HCT116 (cell line): ENCODE results near the gene MRFAP1. TPM values are rescaled to one million over a fixed set of nuclear protein-coding genes. Genes with fewer than 3 reads are reported as not detected.

Experiments used
- ATAC-seq: fragments of 200-7000 bp; cut with Tn5 transposase; 2 replicates; pipeline ENCODE4 v1.9.1; 2020; ENCODE audit warnings: mild to moderate bottlenecking, moderate library complexity
- BruUV-seq: library from RNA; stranded (reverse); fragments of 400-500 nt; replicated peaks from 2 replicates; lab custom pipeline; 2021; lab: Mats Ljungman, UMichigan
- CTCF ChIA-PET: fragments of 300-600 bp; sonication (Branson Sonifier 250); formaldehyde crosslinking; loops from one replicate; lab custom pipeline; 2021; ENCODE audit warnings: antibody characterized with exemption; lab: Charles Lee
- POLR2A ChIA-PET: fragments of 300-600, 350-600 bp; sonication (Branson Sonifier 250); formaldehyde crosslinking; loops from one replicate; lab custom pipeline; 2021; ENCODE audit warnings: antibody characterized with exemption; lab: Charles Lee
- RAD21 ChIA-PET, 2 experiments: fragments of 300-600 bp; sonication (Branson Sonifier 250); formaldehyde crosslinking; loops; one replicate each; lab custom pipeline; 2023; ENCODE audit warnings: low total read pairs in 2 of 2; ENCODE audit not compliant: uncharacterized antibody in 2 of 2, unreplicated experiment in 2 of 2, low non-redundant PET in 1 of 2; lab: Charles Lee
- DNase-seq: peaks from one replicate; pipeline ENCODE4 v3.0.0-alpha.2; 2010; ENCODE audit warnings: low read depth, low spot score
- H2AFZ ChIP-seq: fragments of 200-600 bp; shearing (Covaris generic), sonication (generic); 2 replicates; pipeline ENCODE4 v1.6.1; 2017; ENCODE audit warnings: low read depth, mixed run types, mixed read lengths, antibody characterized with exemption, low read length; ENCODE audit not compliant: poor library complexity, severe bottlenecking
- H3K27ac ChIP-seq: 2 replicates; pipeline ENCODE4 v1.5.1; 2012; ENCODE audit warnings: low read depth, low read length
- H3K27me3 ChIP-seq: fragments of 200-600 bp; sonication (generic); 2 replicates; pipeline ENCODE4 v1.6.1; 2016; ENCODE audit warnings: mixed run types, low read length, mixed read lengths; ENCODE audit not compliant: insufficient read depth
- H3K36me3 ChIP-seq, 2 experiments: fragments of 200-500 bp in 1 of 2; fragments of 200-600 bp in 1 of 2; sonication (Bioruptor generic) in 1 of 2; sonication (generic) in 1 of 2; 2 replicates each; pipeline versions ENCODE4 v1.5.1 to v1.6.1; 2014 to 2016; ENCODE audit warnings: low read length in 2 of 2, inconsistent platforms in 1 of 2, mixed read lengths in 1 of 2, mixed run types in 1 of 2; ENCODE audit not compliant: insufficient read depth in 2 of 2, control insufficient read depth in 1 of 2
- H3K4me1 ChIP-seq, 2 experiments: fragments of 200-600 bp in 1 of 2; sonication (generic) in 1 of 2; 2 replicates each; pipeline versions ENCODE4 v1.5.1 to v1.6.1; 2012 to 2017; ENCODE audit warnings: low read length in 2 of 2, inconsistent platforms in 1 of 2, mild to moderate bottlenecking in 1 of 2, mixed read lengths in 1 of 2, mixed run types in 1 of 2, moderate library complexity in 1 of 2; ENCODE audit not compliant: insufficient read depth in 2 of 2, control insufficient read depth in 1 of 2
- H3K4me2 ChIP-seq: fragments of 200-600 bp; sonication (generic); 2 replicates; pipeline ENCODE4 v1.6.1; 2017; ENCODE audit warnings: mixed run types, low read length, mixed read lengths
- H3K4me3 ChIP-seq, 2 experiments: fragments of 200-600 bp in 1 of 2; sonication (generic) in 1 of 2; replicated peaks in 1 of 2; 2 replicates each; pipeline ENCODE4 v1.5.1; 2011 to 2016; ENCODE audit warnings: low read length in 2 of 2, control low read depth in 1 of 2, low read depth in 1 of 2, mild to moderate bottlenecking in 1 of 2, mixed read lengths in 1 of 2, mixed run types in 1 of 2
- H3K79me2 ChIP-seq: fragments of 200-600 bp; sonication (generic); 2 replicates; pipeline ENCODE4 v1.6.1; 2017; ENCODE audit warnings: mild to moderate bottlenecking, mixed run types, low read length, moderate library complexity, mixed read lengths; ENCODE audit not compliant: insufficient read depth
- H3K9ac ChIP-seq: fragments of 200-600 bp; sonication (generic); 2 replicates; pipeline ENCODE4 v1.6.1; 2016; ENCODE audit warnings: low read length, mixed read lengths
- H3K9me2 ChIP-seq: fragments of 200-600 bp; sonication (generic), shearing (Covaris generic); 2 replicates; pipeline ENCODE4 v1.6.1; 2017; ENCODE audit warnings: mixed run types, mild to moderate bottlenecking, moderate library complexity; ENCODE audit not compliant: insufficient read depth
- H3K9me3 ChIP-seq, 2 experiments: fragments of 200-500 bp in 1 of 2; fragments of 200-600 bp in 1 of 2; sonication (Bioruptor generic) in 1 of 2; sonication (generic) in 1 of 2; 2 replicates each; pipeline ENCODE4 v1.6.1; 2014 to 2017; ENCODE audit warnings: low read length in 2 of 2, mixed read lengths in 2 of 2, inconsistent platforms in 1 of 2, low read depth in 1 of 2, mild to moderate bottlenecking in 1 of 2, mixed run types in 1 of 2, moderate library complexity in 1 of 2; ENCODE audit not compliant: control insufficient read depth in 1 of 2, insufficient read depth in 1 of 2
- H4K20me1 ChIP-seq: fragments of 200-600 bp; sonication (generic), shearing (Covaris generic); 2 replicates; pipeline ENCODE4 v1.6.1; 2017; ENCODE audit warnings: mixed run types, mild to moderate bottlenecking, moderate library complexity; ENCODE audit not compliant: insufficient read depth
- CBX3 ChIP-seq: IDR thresholded peaks from 2 replicates; pipeline ENCODE4 v1.6.1; 2012; ENCODE audit warnings: low read depth
- EGR1 ChIP-seq: IDR thresholded peaks from 2 replicates; pipeline ENCODE4 v1.6.1; 2012; ENCODE audit warnings: low read depth
- ELF1 ChIP-seq: IDR thresholded peaks from 2 replicates; pipeline ENCODE4 v1.6.1; 2012; ENCODE audit warnings: low read depth, borderline replicate concordance
- EZH2 ChIP-seq: fragments of 200-600 bp; sonication (generic); IDR thresholded peaks from 2 replicates; pipeline ENCODE4 v1.6.1; 2017; ENCODE audit warnings: antibody characterized with exemption, mixed run types
- EZH2phosphoT487 ChIP-seq: fragments of 200-600 bp; IDR thresholded peaks from 2 replicates; pipeline ENCODE4 v1.6.1; 2018; ENCODE audit warnings: antibody characterized with exemption, borderline replicate concordance
- FOSL1 ChIP-seq: IDR thresholded peaks from 2 replicates; pipeline ENCODE4 v1.6.1; 2012; ENCODE audit warnings: low read depth
- POLR2A ChIP-seq: IDR thresholded peaks from 2 replicates; pipeline ENCODE4 v1.7.0; 2011; ENCODE audit warnings: borderline replicate concordance; ENCODE audit not compliant: insufficient read depth, insufficient read length; ENCODE audit errors: extremely low read depth
- POLR2AphosphoS5 ChIP-seq: IDR thresholded peaks from 2 replicates; pipeline ENCODE4 v1.6.1; 2011; ENCODE audit warnings: mild to moderate bottlenecking, low read depth, low read length, moderate library complexity
- RAD21 ChIP-seq: IDR thresholded peaks from 2 replicates; pipeline ENCODE4 v1.6.1; 2012; ENCODE audit warnings: low read depth, mild to moderate bottlenecking
- SIN3A ChIP-seq: IDR thresholded peaks from 2 replicates; pipeline ENCODE4 v1.6.1; 2012; ENCODE audit warnings: low read depth
- SP1 ChIP-seq: IDR thresholded peaks from 2 replicates; pipeline ENCODE4 v1.6.1; 2012; ENCODE audit warnings: low read depth
- SRF ChIP-seq: IDR thresholded peaks from 2 replicates; pipeline ENCODE4 v1.6.1; 2012; ENCODE audit warnings: low read depth
- TCF7L2 ChIP-seq: IDR thresholded peaks from 2 replicates; pipeline ENCODE4 v1.7.0; 2011; ENCODE audit warnings: borderline replicate concordance, inconsistent platforms; ENCODE audit not compliant: insufficient read depth, insufficient read length; ENCODE audit errors: extremely low read depth
- YY1 ChIP-seq: IDR thresholded peaks from 2 replicates; pipeline ENCODE4 v1.6.1; 2011; ENCODE audit warnings: low read length, low read depth, moderate library complexity, mild to moderate bottlenecking; ENCODE audit not compliant: insufficient replicate concordance; ENCODE audit errors: extremely low read depth
- ZFX ChIP-seq: fragments of 450-650 bp; IDR thresholded peaks from 2 replicates; pipeline ENCODE4 v1.6.1; 2017
- ZNF274 ChIP-seq: fragments of 200-500 bp; sonication (Bioruptor generic); IDR thresholded peaks from 2 replicates; pipeline ENCODE4 v1.6.1; 2014; ENCODE audit warnings: mild to moderate bottlenecking, low read depth, low read length, inconsistent platforms
- intact Hi-C: fragments of 100-400 bp; cut with micrococcal nuclease; formaldehyde crosslinking; loops from 2 replicates; pipeline ENCODE4 v1.10.0; 2022
- total RNA-seq: library from RNA; stranded (reverse); gene quantifications from one replicate; pipeline ENCODE4 v1.2.1, GENCODE V29; 2021; ENCODE audit not compliant: unreplicated experiment
- TF ChIP-seq, protein P1 (sequence below): IDR thresholded peaks from 2 replicates; pipeline ENCODE4 v1.6.1; 2012
- TF ChIP-seq, protein P2 (sequence below): IDR thresholded peaks from 2 replicates; pipeline ENCODE4 v1.6.1; 2012; ENCODE audit warnings: low read depth
- TF ChIP-seq, protein P3 (sequence below): IDR thresholded peaks from 2 replicates; pipeline ENCODE4 v1.6.1; 2011; ENCODE audit warnings: mild to moderate bottlenecking, low read length, moderate library complexity; ENCODE audit not compliant: insufficient replicate concordance; ENCODE audit errors: extremely low read depth
- TF ChIP-seq, protein P4 (sequence below), 3 experiments: fragments of 200-600 bp in 1 of 3; sonication (generic) in 1 of 3; IDR thresholded peaks in 2 of 3; conservative IDR thresholded peaks in 1 of 3; 2 replicates each; pipeline ENCODE4 v1.5.1; 2012 to 2017; ENCODE audit warnings: low read depth in 2 of 3, low read length in 2 of 3, antibody characterized with exemption in 1 of 3, borderline replicate concordance in 1 of 3, control low read depth in 1 of 3, mild to moderate bottlenecking in 1 of 3, mixed read lengths in 1 of 3, mixed run types in 1 of 3, moderate library complexity in 1 of 3; ENCODE audit not compliant: insufficient read depth in 1 of 3

The MRFAP1 gene
- total RNA-seq, 1 experiment from 2014 or later = 313 TPM

DNA sequence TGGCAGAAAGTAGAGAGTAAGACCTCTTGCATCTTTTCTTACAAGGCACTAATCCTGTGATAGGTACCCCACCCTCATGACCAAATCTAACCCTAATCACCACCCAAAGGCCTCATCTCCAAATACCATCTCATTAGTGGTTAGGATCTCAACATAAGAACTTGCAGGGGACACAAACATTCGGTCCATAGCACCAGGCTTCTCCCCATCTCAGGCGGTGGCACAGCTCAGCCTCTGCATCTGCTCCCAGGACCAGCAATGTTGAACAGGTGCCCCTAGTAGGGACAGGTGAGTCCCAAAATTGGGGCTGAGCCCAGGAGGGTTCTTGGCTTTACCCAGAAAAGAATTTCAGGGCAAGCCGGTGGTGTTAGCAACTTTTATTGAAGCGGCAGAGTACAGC, 8.4 kb upstream of the MRFAP1 start:
- no TSS peak for BruUV-seq
- H3K9me2 ChIP-seq = no peaks in the 10 kb centered on the region
- no peak overlapping the region for H3K4me2 ChIP-seq
- ChIA-PET POLR2A (no interaction called here), RAD21 (no interaction called here), CTCF (no interaction called here)
- H3K36me3 ChIP-seq = no peaks in the 10 kb centered on the region
- DNase-seq (no peak), ATAC-seq (no peak)
- no peaks in the 10 kb centered on the region for H3K27me3 ChIP-seq
- no peak for TF ChIP-seq POLR2AphosphoS5
- no peak for TF ChIP-seq ELF1
- TF ChIP-seq SP1 = no peak
- TF ChIP-seq POLR2A = no peak
- TF ChIP-seq SIN3A = no peak
- TF ChIP-seq ZNF274 = no peak
- TF ChIP-seq, protein P1, sequence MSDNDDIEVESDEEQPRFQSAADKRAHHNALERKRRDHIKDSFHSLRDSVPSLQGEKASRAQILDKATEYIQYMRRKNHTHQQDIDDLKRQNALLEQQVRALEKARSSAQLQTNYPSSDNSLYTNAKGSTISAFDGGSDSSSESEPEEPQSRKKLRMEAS = no peak
- TF ChIP-seq, protein P2, sequence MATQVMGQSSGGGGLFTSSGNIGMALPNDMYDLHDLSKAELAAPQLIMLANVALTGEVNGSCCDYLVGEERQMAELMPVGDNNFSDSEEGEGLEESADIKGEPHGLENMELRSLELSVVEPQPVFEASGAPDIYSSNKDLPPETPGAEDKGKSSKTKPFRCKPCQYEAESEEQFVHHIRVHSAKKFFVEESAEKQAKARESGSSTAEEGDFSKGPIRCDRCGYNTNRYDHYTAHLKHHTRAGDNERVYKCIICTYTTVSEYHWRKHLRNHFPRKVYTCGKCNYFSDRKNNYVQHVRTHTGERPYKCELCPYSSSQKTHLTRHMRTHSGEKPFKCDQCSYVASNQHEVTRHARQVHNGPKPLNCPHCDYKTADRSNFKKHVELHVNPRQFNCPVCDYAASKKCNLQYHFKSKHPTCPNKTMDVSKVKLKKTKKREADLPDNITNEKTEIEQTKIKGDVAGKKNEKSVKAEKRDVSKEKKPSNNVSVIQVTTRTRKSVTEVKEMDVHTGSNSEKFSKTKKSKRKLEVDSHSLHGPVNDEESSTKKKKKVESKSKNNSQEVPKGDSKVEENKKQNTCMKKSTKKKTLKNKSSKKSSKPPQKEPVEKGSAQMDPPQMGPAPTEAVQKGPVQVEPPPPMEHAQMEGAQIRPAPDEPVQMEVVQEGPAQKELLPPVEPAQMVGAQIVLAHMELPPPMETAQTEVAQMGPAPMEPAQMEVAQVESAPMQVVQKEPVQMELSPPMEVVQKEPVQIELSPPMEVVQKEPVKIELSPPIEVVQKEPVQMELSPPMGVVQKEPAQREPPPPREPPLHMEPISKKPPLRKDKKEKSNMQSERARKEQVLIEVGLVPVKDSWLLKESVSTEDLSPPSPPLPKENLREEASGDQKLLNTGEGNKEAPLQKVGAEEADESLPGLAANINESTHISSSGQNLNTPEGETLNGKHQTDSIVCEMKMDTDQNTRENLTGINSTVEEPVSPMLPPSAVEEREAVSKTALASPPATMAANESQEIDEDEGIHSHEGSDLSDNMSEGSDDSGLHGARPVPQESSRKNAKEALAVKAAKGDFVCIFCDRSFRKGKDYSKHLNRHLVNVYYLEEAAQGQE = no peak
- TF ChIP-seq FOSL1 = no peak
- no peak for TF ChIP-seq EGR1
- TF ChIP-seq YY1 = no peak
- no peak for TF ChIP-seq RAD21
- no peak for TF ChIP-seq TCF7L2
- no peak for TF ChIP-seq SRF
- TF ChIP-seq EZH2phosphoT487 = no peak
- TF ChIP-seq, protein P3, sequence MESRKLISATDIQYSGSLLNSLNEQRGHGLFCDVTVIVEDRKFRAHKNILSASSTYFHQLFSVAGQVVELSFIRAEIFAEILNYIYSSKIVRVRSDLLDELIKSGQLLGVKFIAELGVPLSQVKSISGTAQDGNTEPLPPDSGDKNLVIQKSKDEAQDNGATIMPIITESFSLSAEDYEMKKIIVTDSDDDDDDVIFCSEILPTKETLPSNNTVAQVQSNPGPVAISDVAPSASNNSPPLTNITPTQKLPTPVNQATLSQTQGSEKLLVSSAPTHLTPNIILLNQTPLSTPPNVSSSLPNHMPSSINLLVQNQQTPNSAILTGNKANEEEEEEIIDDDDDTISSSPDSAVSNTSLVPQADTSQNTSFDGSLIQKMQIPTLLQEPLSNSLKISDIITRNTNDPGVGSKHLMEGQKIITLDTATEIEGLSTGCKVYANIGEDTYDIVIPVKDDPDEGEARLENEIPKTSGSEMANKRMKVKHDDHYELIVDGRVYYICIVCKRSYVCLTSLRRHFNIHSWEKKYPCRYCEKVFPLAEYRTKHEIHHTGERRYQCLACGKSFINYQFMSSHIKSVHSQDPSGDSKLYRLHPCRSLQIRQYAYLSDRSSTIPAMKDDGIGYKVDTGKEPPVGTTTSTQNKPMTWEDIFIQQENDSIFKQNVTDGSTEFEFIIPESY = no peak
- no peak for TF ChIP-seq ZFX
- TF ChIP-seq CBX3 = no peak
- TF ChIP-seq EZH2 = no peak
- TF ChIP-seq, protein P4, sequence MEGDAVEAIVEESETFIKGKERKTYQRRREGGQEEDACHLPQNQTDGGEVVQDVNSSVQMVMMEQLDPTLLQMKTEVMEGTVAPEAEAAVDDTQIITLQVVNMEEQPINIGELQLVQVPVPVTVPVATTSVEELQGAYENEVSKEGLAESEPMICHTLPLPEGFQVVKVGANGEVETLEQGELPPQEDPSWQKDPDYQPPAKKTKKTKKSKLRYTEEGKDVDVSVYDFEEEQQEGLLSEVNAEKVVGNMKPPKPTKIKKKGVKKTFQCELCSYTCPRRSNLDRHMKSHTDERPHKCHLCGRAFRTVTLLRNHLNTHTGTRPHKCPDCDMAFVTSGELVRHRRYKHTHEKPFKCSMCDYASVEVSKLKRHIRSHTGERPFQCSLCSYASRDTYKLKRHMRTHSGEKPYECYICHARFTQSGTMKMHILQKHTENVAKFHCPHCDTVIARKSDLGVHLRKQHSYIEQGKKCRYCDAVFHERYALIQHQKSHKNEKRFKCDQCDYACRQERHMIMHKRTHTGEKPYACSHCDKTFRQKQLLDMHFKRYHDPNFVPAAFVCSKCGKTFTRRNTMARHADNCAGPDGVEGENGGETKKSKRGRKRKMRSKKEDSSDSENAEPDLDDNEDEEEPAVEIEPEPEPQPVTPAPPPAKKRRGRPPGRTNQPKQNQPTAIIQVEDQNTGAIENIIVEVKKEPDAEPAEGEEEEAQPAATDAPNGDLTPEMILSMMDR (IDR thresholded peaks at IDR 0.05 in 2 of 3, conservative IDR thresholded peaks at IDR 0.05 in 1 of 3; ENCODE audit: borderline replicate concordance in 1 of 3, insufficient read depth in 1 of 3, low read depth in 2 of 3, low read length in 2 of 3) = no peak
- no peak overlapping the region for H3K9ac ChIP-seq
- H3K27ac ChIP-seq = no peak overlapping the region
- intact Hi-C loops = no loop called here
- no peaks in the 10 kb centered on the region for H3K9me3 ChIP-seq
- no peaks in the 10 kb centered on the region; a peak in 1 of 4 replicates for H3K4me1 ChIP-seq
- no peaks in the 10 kb centered on the region for H4K20me1 ChIP-seq
- H3K4me3 ChIP-seq = no peak overlapping the region
- H3K79me2 ChIP-seq = no peaks in the 10 kb centered on the region
- H2AFZ ChIP-seq = no peak overlapping the region
